Endometrium (tissue), 2 donors: ENCODE results near the gene CD58.
"Not testable (repeated sequence)": the region's sequence is repeated elsewhere in the genome, so short reads cannot be mapped to it uniquely, and the experiment has no call there.

Experiments
- FAIRE-seq: peaks from 2 replicates; lab custom pipeline; 2012; peaks lifted over from hg19 to GRCh38; lab: Jason Lieb, UNC
- donor health status: control.
- donor health status: control.

CD58 gene

GRCh38 chr1:116569776-116570357 is 959 bp downstream of the CD58 start:
- FAIRE-seq: no peak

- FAIRE-seq: no peak
These were observed 1.5 kb downstream of the CD58 start for GRCh38 chr1:116569381-116569670.

GRCh38 chr1:116568662-116569380 is 2.0 kb downstream of the CD58 start:
- FAIRE-seq: no peak

- FAIRE-seq: no peak
These were observed 2.8 kb downstream of the CD58 start for GRCh38 chr1:116567790-116568661.

GRCh38 chr1:116565222-116565621 is 5.6 kb downstream of the CD58 start:
- no peak for FAIRE-seq

GRCh38 chr1:116564426-116564825 is 6.4 kb downstream of the CD58 start:
- no peak for FAIRE-seq

GRCh38 chr1:116562465-116562864 is 8.4 kb downstream of the CD58 start:
- not testable (repeated sequence) for FAIRE-seq

- FAIRE-seq: no peak
These were observed 9.3 kb downstream of the CD58 start for GRCh38 chr1:116561563-116561962.

GRCh38 chr1:116560704-116561490 is 9.9 kb downstream of the CD58 start:
- FAIRE-seq: no peak

GRCh38 chr1:116559304-116559761 is 11.5 kb downstream of the CD58 start:
- no peak for FAIRE-seq

- no peak for FAIRE-seq
These were observed 12.3 kb downstream of the CD58 start for GRCh38 chr1:116558571-116558970.

GRCh38 chr1:116558140-116558549 is 12.7 kb downstream of the CD58 start:
- FAIRE-seq: no peak

- no peak for FAIRE-seq
These were observed 13.4 kb downstream of the CD58 start for GRCh38 chr1:116557323-116557878.

GRCh38 chr1:116556289-116557006 is 14.4 kb downstream of the CD58 start:
- no peak for FAIRE-seq

GRCh38 chr1:116554924-116555323 is 15.9 kb downstream of the CD58 start:
- no peak for FAIRE-seq

- FAIRE-seq: no peak
These were observed 17.3 kb downstream of the CD58 start for GRCh38 chr1:116553386-116554115.

- FAIRE-seq: no peak
These were observed 24.4 kb downstream of the CD58 start for GRCh38 chr1:116546354-116546977.

GRCh38 chr1:116545359-116545705 is 25.5 kb downstream of the CD58 start:
- FAIRE-seq: no peak

GRCh38 chr1:116544588-116545358 is 26.1 kb downstream of the CD58 start:
- no peak for FAIRE-seq
